Smooth muscle cell of the brain vasculature (primary cell): ENCODE measurements around the gene CFAP58.

Source experiments
- DNase-seq: peaks from one replicate; pipeline ENCODE4 v3.0.0-alpha.2; 2012; ENCODE audit warnings: low read depth, low spot score

The CFAP58 gene

GRCh38 chr10:104371753-104372152, 18.1 kb downstream of the CFAP58 start:
- no peak for DNase-seq

GRCh38 chr10:104374591-104374990, 21.0 kb downstream of the CFAP58 start:
- no peak for DNase-seq

- DNase-seq = no peak
Measured at GRCh38 chr10:104376784-104377300, 23.2 kb downstream of the CFAP58 start.

DNA sequence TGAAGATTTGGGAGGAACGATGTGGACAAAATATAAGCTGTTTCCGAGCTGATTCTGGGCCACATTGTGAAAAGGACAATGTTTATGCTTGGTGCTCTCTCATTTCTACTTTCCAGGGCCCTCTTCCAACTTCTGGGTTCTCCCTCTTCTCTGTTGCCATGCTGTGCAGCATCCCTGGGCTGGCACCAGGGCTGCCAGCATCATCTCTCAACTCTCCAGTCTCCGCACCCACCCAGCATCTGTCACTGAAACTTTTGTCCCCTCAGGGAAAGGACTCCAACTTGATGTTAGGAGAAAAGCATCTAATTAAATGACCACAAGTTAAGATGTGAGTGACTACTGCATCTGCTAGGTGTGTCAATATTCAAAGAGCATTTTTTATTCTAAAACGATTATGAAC, 26.7 kb downstream of the CFAP58 start:
- DNase-seq = no peak

- DNase-seq = no peak
Measured at GRCh38 chr10:104387130-104387888, 33.7 kb downstream of the CFAP58 start.

DNA sequence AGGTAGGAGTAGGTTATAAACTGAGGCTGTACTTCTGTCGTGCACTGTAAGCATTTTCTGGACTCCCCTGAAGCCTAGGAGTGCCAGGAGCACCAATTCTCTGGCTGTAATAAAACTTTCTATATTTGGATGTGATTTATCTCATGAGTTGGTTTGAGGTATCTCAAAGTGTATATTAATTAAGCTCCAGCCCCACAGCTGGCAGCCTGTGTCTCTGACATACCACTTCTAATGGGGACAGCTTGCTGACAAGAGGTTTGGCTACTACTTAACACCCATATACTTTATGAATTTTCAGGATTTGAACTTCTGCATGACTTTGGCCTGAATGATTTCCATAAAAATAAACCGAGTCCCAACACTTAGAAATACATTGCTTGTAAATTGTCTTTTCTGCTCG, 35.2 kb downstream of the CFAP58 start:
- no peak for DNase-seq

GRCh38 chr10:104391150-104391968, 37.7 kb downstream of the CFAP58 start:
- DNase-seq = no peak

DNA sequence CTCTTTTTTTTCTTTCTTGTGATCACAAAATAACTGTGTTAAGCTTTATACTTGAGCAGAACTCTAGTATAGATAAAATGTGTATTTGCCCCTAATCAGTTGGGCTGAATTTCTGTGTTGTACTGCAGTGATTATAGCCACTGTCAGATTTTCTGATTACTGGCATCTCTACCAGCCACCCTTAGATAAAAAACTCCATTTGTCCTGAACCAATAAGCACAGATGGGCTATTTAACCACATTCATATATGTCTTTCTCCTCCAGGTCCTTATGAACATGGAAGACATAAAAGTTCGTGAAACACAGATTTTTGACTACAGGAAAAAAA, 38.3 kb downstream of the CFAP58 start:
- no peak for DNase-seq

GRCh38 chr10:104393387-104393786, 39.8 kb downstream of the CFAP58 start:
- DNase-seq = no peak

DNA sequence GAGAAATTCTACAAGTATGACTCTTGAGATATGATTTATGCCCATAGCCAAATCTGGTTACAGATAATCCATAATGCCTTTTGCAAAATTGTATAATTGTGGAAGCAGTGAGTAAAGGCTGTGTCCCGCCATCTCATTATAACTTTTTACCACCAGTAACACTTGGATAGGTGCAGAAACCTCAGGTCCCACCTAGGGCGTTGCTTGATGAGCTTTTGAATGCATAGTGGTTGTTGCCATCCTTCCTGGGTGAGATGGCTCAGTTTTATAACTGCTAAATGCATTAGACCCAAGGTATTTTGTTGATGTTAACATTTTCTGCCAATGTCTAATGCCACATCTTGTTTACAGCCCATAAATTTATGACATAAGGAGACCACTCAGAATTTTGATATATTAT, 42.9 kb downstream of the CFAP58 start:
- DNase-seq = no peak

GRCh38 chr10:104403636-104404035, 50.0 kb downstream of the CFAP58 start:
- DNase-seq = no peak

DNA sequence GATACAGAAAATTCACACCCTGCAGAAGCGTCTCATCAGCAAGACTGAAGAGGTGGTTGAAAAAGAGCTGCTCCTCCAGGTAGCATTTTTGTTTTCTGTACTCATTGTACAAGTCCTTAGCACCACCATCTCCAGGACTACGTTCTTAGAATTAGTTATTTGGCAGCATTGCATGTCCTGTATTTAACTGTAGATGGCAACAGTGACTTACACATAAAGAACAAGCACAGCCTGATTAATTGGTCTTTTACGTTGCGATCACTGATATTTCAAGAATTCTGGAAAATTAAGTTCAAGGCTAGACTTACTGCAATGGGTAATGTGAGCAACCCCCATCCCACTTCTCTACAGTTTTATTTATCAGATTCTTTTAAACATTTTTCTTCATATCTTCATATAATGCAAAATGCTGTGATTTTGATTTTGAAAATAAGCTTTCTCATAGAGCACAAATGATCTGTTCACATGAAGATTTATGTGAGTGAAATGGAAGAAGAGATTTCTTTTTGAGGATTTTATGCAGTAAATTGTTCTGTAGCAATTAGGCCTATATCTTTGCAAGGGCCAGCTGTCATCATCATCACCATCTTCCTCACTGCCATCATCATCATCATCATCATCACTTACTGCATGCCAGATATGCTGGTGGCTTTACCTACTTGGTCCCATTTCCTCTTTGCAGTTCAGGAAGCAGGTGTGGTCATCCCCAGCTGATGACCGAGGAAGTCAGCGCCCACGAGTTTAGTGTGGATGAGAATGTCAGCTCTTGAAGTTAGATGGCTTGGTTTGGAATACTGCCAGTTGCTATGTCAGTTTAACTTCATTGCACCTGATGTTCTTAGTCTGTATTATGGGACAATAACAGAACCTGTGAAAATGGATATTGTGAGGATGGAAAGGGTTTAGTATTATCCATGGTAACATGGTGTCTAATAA, 53.4 kb downstream of the CFAP58 start:
- DNase-seq = no peak

- DNase-seq = no peak
Measured at GRCh38 chr10:104413528-104413927, 59.9 kb downstream of the CFAP58 start.

GRCh38 chr10:104415526-104416165, 62.0 kb downstream of the CFAP58 start:
- no peak for DNase-seq

DNA sequence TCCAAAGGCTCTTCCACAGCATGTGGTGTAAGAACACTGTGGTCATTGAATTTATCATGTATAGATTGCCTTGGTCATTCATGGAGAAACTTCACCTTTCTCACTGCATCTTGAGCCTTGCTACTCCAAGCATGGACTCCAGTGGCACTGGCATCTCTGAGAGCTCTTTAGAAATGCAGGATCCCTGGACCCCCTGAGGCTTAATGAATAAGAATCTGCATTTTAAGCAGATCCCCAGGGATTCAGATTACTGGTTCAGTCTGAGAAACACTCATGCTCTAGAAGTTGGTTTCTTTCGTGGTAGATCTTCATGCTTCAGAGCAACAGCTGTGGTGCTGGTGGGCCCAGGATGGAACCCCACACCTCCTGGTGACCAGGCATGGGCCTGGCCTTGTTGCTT, 63.2 kb downstream of the CFAP58 start:
- DNase-seq = no peak

DNA sequence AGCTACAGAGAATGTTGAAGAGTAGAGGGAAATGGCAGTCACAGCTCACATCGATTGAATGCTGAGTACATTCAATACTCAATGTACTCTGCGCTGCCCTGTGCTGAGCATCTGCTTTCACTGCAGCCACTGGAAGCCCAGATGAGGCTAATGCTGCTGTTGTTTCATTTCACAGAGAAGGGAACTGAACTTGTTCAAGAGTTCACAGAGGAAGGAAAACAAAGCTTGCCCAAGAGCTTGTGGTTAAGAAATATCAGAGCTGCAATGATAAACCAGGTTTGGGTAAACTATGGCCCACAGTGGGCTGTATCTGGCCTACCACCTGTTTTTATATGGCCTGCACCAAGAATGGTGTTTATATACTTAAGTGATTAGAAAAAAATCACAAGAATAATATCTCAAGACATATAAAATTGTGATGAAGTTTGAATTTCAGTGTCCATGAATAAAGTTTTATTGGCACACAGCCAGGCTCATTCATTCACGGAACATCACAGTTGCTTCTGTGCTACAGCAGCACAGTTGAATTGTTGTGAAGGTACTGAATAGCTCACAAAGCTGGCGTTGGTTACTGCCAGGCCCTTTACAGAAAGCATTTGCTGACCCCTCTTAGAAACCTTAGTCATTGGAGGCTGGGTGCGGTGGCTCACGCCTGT, 64.1 kb downstream of the CFAP58 start:
- DNase-seq = no peak

GRCh38 chr10:104424719-104425118, 71.1 kb downstream of the CFAP58 start:
- no peak for DNase-seq

GRCh38 chr10:104427989-104428388, 74.4 kb downstream of the CFAP58 start:
- no peak for DNase-seq

DNA sequence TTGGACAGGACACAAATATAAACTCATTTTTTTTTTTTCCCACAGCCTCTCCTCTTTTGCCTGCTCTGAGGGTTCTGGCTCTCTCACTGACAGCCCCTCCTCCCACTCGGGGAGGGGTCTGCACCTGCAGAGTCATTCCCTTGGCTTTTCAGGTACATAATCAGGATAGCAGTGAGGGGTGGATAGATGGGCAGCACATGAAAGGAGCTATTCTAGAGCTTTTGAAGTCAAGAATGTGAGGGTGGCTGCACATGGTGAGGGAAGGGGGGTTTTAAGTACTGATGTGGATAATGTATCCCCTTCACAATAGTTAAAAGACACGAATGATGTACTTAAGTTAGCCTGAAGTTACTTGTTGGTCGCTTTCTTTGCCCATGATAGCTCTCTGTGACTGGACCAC, 76.2 kb downstream of the CFAP58 start:
- DNase-seq = no peak

GRCh38 chr10:104430360-104430759, 76.7 kb downstream of the CFAP58 start:
- DNase-seq = no peak

DNA sequence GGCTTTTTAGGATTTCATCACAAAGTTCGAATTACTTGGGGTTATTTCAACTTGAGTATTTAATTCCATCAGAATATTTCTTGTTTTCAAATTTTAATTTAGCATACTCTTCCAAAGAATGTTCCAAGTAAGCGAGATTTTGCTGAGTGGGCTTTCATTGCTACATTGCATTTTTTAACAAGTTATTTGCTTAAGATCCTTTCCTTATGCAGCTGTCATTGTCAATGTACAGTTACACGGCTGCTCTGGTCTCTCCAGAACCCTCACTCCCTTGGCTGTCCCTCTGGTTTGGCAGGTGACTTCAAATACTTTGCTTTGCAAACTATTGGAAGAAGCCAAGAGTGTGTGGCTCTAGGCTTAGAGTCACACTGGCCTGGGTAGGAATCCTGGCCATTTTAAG, 80.0 kb downstream of the CFAP58 start:
- DNase-seq = no peak
